Upper lobe of left lung (tissue), 4 donors: Measurements from ENCODE around the gene LRPAP1.

ENCODE experiments used
- EP300 ChIP-seq, 4 donors: sonication (generic); formaldehyde crosslinking; IDR thresholded peaks; one replicate each; pipeline ENCODE4 v1.5.1; 2017; ENCODE audit warnings: antibody characterized with exemption in 4 of 4, control low read depth in 2 of 4
- POLR2A ChIP-seq, 4 donors: fragments of 450-650 bp; IDR thresholded peaks; one replicate each; pipeline ENCODE4 v1.5.1; 2016 to 2017; ENCODE audit warnings: antibody characterized with exemption in 4 of 4, mild to moderate bottlenecking in 2 of 4
- TF ChIP-seq, protein P1 (sequence below), 6 experiments: fragments of 450-650 bp in 4 of 6; fragments of 200-600 bp in 2 of 6; sonication (generic) in 2 of 6; IDR thresholded peaks; one replicate each; pipeline ENCODE4 v1.5.1; 2016 to 2019; ENCODE audit warnings: antibody characterized with exemption in 6 of 6

- no peak for TF ChIP-seq POLR2A (IDR thresholded peaks at IDR 0.05)
- TF ChIP-seq, protein P1, sequence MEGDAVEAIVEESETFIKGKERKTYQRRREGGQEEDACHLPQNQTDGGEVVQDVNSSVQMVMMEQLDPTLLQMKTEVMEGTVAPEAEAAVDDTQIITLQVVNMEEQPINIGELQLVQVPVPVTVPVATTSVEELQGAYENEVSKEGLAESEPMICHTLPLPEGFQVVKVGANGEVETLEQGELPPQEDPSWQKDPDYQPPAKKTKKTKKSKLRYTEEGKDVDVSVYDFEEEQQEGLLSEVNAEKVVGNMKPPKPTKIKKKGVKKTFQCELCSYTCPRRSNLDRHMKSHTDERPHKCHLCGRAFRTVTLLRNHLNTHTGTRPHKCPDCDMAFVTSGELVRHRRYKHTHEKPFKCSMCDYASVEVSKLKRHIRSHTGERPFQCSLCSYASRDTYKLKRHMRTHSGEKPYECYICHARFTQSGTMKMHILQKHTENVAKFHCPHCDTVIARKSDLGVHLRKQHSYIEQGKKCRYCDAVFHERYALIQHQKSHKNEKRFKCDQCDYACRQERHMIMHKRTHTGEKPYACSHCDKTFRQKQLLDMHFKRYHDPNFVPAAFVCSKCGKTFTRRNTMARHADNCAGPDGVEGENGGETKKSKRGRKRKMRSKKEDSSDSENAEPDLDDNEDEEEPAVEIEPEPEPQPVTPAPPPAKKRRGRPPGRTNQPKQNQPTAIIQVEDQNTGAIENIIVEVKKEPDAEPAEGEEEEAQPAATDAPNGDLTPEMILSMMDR (IDR thresholded peaks at IDR 0.05): no peak
- TF ChIP-seq EP300 (IDR thresholded peaks at IDR 0.05): no peak
Observed at GRCh38 chr4:3485011-3485791, 47.0 kb downstream of the LRPAP1 start.
